DMS153 treated with DMSO at 0.1 percent for 48 hours (cell line): ENCODE measurements around the gene DDAH1.
"Not testable (repeated sequence)": the region's sequence is repeated elsewhere in the genome, so short reads cannot be mapped to it uniquely, and the experiment has no call there.

Experiments
- DNase-seq: peaks from one replicate; lab custom pipeline; 2025; ENCODE audit not compliant: unreplicated experiment; lab: John Stamatoyannopoulos, UW

The DDAH1 gene

DNA sequence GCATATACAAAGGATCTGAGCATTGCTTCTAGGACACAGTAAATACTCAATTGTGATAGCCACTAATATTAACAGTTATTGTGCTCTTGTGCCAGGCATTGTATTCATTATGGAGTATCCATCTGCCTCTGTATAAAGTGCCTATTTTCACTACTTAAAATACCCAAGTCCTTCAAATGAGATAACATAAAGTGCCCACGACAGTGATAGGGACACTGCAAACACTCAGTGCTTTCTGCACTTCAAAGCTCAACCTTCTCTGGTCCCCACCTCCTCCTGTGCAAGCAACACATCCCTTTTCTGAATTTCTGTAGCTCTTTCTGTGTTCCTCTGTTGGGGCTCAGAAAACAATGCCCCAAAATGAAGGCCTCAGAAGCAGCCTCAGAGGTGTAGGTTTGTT, 6.6 kb upstream of the DDAH1 start:
- DNase-seq: no peak

DNA sequence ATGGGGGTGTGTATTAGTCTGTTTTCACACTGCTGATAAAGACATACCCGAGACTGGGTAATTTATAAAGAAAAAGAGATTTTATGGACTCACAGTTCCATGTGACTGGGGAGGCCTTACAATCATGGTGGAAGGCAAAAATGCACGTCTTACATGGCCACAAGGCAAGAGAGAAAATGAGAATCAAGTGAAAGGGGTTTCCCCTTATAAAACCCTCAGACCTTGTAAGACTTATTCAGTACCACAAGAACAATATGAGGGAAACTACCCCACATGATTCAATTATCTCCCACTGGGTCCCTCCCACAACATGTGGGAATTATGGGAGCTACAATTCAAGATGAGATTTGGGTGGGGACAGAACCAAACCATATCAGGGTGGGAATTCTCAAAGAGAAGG, 5.2 kb upstream of the DDAH1 start:
- not testable (repeated sequence) for DNase-seq

DNA sequence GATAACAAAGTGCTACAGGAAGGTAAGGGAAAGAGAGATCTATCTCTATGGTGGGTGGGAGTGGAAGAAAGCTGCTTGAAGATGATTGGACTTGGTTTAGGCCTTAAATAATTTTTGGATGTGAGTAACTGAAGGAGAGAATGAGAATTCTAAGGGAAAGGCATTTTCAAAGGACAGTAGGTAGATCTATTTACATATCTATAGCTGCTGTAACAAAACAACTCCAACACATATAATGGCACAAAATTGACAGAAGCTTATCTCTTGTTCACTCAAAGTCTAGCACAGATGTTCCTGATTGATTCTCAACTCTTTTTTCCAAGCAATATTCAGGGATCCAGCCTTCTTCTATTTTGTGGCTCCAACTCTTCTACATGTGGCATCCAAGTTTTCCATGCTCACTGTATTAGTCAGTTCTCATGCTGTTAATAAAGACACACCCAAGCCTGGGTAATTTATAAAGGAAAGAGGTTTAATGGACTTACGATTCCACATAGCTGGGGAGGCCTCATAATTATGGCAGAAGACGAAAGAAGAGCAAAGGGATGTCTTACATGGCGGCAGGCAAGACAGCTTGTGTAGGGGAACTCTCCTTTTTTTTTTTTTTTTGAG, 3.1 kb upstream of the DDAH1 start:
- no peak for DNase-seq

DNA sequence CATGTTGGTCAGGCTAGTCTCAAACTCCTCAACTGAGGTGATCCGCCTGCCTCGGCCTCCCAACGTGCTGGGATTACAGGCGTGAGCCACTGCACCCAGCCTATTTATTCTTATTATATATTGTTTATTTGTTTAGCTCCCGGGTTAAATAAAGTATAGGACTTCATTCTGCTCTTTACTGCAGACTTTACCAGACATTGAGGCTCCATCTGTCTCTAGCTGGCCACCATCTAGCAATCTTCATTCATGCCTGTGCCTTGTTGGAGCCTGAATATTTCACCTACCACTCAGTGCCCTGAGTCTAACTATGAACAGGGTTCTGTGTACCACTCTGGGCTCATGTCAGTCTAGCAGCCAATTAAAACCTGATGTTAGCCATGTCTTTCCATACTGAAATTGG, 2.1 kb upstream of the DDAH1 start:
- no peak for DNase-seq

DNA sequence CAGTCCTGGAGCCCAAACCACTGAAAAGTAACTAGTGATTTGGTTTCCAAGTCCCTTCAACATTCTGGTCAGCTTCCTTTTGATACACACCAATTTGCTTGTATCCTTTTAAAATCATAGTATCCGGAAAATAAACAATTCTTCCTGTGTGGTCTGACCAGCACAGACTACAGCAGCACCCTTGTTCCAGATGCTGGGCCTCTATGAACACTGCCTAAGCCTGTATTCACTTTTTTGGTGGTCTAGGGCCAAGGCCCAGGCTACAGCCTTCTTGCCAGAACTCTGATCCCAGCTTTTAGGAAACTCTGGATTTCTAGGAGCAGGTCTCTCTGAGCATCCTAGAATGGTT, 801 bp upstream of the DDAH1 start:
- no peak for DNase-seq

DNA sequence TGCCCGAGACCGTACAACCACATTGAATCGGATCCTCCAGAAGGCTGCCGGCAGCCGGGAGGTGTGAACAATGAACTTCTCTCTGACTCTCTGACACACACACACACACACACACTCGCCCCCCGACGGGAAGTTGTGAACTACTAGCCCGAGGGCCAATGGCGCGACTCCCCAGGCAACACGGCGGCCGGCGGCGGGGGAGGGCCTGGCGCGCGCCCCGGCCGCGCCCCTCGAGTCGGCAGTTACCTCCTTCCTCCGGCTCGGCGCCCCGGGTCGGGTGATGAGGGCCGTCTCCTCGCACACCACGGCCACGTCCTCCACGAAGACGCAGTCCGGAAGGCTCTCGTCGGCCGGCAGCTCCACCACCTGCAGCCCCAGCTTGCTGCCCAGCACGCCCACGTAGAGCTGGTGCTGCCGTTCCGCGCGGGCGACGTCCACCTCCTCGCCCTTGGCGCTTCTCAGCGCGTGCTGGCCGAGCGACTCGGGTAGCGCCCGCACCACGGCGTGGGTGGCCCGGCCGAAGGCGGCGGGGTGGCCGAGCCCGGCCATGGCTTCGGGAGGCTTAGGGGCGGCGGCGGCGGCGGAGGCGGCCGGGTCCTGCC, 361 bp downstream of the DDAH1 start:
- DNase-seq: no peak

DNA sequence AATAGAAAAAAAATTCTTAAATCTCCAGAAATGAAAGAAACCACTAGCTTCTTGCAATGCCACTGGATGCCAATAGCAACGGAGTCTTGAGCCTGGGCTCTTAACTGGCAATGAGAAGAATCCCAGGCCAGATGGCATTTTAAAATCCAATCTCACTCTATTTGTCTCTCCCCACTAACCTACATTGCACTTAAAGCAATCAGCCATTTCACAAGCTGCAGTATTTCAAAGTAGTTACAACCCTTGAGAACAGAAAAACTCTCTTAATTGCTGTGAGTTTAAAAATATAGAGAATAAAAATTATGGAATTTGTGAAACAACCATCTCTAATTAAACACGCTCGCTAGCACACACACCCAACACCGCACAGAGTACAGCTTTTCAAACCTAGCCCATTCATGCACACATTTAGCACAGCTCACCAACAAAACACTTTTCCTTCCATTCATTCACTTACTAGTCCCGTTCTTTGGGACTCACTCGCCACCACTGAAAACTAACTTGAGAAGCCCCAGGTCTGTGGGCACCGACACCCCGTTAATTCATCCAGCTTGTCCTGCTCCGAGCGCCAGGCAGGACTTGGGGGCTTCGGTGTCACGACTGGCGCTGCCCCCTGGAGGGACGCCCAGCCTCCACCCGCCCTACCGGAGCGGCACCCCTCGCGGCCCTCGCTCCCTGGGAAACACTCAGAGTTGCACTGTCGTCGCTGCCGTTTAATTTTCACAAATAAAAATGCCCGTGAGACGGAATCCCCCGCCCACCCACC, 1.0 kb downstream of the DDAH1 start:
- DNase-seq: peak; percentile 6

DNA sequence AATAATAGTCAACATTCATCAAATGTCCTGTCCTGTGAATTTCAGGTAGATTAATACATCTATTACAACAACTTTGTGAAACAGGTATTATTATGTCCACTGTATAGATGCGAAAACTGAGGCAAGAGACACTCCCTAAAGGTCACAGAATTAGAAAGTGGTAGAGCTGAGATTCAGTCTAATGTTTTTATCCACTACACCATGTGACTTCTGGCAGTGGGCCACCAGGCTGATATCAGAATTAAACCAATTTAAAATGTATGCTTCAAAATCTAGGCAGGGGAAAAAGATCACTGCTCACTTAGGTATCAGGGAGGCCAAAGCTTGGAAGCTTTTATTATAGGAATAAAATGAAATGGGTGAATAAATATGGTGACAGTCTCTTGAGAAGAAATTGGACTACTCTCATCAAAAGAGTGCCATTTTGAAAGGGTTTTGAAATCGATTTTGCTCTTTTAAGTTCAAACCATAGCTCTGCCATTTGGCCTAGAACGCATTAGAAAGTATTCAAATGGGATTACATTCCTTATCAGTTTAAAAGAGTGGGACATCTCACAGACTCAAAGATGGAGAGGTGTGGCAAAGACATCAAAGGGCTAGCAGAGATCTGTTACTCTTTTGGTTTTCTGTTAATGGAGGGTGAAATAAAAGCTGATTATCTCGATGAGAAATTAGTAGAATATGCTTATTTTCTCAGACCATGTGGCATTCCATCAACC, 1.9 kb downstream of the DDAH1 start:
- DNase-seq: no peak

DNA sequence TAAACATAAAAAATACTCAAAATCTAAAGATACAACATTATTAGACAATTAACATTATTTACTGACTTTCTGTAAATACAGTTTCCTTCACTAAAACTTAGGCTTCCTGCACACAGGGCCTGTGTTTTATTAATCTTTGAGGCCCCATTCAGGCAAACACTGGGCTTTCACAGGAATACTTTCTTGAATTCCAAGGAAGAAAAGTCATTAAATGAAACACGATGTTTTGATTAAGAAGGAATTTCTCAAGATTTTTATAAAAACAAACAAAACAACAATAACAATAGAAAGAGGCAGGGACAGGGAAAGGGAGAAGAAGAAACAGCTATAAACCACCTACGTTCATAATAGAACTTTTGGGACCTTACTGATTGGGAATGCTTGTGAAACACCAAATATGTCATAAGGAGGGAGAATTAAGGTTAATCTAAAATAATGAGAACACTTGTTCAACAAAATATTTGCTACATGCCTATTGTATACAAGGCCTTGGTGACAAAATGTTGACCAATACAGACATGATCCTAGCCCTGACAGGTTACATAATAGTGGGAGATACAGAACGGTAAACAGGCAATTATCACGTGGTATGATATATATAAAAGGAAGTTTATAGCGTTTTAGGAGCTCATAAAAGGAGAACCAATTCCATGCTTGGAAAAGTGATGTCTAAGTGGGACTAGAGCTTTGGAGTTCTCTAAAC, 3.6 kb downstream of the DDAH1 start:
- DNase-seq: no peak

DNA sequence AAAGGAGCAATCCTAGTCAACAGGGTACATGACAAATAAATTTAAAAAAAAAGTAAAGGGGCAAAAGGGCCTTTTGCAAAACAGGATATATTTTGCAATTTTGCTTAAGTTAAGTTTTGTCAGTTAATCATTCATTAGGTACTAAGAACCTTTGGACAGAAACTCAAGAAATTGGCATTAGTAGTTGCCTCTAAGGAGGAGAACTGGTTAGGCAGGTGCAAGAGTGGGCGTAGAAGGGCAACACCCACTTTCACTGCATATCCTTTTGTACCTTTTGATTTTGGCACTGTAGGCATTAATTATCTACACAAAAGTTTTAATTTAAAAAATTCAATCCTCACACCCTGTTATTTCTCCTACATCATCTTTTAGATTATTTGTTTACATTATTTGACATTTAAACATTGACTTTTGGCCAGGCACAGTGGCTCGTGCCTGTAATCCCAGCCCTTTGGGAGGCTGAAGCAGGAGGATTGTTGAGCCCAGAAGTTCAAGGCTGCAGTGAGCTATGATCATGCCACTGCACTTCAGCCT, 4.3 kb downstream of the DDAH1 start:
- DNase-seq: no peak

DNA sequence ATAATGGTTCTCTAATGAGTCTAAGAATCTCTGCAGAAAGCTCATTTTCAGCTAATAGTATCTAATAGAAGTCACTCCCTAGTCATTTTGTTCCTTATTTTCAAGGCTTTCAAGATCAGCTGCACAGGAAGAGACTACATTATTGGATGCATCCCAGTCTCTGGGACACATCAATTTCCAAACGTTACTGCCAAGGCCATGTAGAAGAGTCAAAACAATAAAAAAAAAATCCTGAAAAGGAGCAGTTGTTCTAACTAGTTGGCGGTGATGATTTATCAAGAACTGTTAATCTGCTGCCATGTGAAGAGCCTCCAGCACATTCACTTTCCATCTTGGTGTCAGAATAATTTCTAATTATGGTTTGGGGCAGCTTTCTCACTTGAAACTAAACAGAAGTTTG, 5.7 kb downstream of the DDAH1 start:
- no peak for DNase-seq

DNA sequence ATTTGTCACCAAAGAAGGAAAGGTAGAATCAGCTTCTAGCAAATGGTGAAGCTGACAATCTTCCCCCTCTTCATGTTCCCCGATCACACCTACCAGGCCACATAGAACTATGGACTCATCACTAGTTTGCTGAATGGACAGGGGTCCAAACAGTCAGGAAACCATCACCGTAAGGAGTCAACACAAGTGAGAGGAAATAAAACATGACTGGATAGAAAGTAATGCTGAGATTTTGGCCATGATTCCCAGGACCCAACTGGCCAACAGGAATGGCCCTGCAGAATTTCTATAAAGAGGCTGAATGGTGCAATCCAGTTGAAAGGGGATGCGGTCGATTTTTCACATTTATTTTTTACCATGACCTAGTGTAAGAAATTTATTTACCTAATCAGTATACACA, 10.7 kb downstream of the DDAH1 start:
- no peak for DNase-seq

DNA sequence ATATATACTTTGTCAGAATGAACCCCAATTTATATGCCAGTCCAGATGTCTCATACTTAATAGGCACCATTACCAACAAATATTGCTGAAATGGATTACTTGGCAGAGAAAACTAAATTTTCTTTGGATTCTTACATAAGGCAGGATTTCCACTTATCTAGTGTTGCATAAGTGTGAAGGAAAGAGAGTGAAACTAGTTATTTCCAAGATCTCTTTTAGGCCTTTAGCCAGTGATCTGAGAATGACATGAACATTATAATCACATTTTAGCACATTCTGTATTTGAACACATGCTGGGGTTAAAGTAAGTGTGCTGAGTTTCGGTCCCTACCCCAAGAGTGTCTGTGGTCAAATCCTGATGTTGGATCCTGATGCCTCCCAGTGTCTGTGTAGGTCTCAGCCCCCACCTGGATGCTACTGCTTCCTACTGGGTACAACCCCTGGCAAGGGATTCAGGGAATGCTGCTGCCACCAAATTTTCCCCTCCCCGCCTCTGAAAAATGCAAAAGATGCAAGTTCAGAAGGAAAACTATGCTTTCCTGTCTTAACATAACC, 11.2 kb downstream of the DDAH1 start:
- DNase-seq: no peak

DNA sequence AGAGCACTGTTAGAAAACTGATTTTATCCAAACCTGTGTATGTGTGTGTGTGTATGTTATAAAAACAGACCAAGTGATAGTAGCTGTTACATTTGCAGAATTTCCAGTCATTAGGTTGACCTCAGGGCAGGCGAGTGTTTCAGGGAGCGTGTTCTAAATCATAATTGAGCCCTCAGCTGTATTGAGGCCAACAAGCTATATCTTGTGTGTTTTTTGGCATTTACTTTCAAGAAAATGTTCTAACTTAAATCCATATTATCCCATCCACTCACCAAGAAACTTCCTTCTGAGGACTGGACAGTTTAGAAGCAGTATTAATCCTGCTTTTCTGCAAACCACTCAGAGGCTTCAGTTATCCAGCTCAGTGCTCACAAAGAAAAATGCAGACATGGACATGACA, 12.0 kb downstream of the DDAH1 start:
- DNase-seq: no peak

DNA sequence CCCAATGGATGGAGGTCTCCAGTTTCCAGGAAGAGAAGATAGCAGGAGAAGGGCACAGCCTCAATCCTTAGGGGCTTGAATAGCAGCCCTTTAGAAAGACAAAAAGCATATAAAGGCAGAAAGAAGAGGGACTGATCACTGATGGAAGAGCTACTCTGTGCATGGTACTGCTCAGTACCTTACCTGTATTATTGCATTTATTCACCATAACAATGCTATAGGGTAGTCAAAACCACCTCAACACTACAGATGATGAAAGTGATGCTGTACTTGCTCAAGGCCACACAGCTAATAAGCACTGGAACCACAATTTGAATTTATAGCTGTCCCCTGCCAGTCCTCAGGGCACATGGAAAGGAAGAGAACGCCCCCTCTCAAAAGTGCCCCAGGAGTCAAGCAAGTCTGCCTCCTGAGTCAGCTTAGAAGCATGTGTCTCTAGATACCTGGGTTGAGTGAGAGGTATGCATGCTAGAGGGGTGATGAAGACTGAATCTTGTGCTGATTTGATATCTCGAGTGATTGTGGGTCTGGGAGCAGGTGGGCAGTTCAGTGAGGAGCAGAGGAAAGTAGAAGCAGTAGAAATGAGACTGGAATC, 13.6 kb downstream of the DDAH1 start:
- DNase-seq: no peak

DNA sequence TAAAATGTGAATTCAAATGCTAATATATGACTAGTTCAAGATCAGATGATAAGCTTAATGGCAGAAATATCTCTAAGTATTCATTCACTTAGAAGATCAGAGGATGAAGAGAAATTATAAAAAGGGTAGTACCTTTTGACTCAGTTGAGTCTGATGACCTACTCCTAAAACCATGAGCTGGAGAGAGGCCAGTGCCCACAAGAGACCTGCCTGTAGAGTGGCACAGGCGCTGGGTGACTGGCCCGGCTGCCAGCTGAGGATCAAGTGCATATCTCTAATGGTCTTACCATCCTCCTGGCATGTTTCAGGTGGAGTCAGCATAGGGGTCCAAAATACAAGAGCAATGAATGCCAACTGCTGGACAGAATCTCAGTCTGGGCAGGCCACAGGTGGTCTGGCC, 14.1 kb downstream of the DDAH1 start:
- DNase-seq: no peak

DNA sequence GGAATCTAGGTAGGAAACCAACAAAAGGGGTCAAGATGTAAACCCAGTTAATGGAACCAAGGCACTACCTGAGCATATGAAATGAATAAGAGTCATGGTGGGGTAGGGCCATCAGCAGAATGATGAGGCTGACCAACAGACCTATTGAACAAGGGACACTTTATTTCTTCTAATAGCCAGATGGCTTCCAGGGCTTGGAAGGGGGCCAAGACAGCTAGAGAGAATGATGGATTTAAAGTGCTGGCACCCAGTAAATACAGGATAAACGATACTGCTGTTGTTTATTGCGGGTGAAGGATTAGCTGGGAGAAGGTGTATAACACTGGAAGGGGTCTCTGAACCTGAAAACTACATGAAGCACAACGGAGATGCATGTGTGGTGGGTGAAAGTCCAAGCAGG, 15.6 kb downstream of the DDAH1 start:
- no peak for DNase-seq

DNA sequence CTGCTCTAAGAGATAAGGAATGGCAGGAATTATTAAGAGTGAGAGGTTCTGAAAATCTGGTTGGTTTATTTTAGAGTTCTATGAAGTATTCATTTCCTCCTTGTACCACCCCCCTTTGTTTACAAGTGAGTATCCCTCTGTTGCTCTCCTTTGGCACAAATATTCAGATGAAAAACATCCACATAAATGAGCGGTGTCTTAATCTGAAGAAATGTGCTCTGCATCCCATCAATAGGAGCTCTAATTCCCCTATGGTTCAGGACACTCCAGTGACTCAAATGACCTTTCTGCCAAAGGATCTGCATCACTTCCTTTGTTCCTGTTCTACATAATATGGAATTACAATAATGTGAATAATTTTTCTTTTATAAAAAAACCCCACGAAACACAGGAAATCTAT, 16.6 kb downstream of the DDAH1 start:
- no peak for DNase-seq

DNA sequence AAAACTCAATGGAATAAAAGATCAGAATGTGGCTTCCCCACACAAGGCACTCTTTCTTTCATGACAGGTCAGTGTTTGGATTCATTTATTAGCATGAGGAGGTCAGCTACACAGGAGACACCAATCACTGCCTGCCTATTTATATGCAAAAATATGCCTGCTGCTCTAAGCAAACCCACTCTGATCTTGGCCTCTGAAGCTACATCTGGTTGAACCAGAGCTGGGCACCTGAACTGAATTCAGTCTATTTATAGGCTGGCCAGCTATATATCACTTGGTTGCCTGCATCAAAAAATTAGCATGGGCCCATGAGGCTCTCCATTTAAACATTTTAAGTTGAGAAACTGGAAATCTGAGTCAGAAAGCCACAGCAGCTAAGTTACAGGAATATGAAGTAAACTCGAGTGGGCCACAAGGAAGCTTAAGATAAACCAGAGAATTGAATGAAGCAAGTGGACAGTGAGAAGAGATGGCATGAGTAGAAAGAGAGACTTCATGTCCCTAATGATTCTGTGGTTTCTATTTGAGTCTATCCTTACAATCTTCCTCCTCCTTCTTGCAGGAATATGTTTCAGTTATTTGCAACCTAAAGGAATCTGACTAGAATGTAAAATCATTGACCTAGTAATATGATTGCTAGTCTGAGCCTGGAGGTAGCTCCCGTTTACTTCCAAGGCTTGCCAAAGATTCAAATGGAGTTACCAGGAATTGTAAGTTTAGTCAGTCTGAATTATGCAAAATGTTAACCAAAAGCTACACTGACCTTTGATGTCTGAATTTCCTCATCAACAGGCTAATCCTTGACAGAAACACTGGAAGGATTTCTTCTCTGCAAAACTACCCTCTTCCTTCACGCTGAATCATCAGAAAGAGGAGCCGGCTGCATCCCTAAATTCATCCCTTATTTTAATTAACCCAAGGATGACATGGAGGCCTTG, 17.7 kb downstream of the DDAH1 start:
- DNase-seq: no peak
